HepG2 (cell line): ENCODE results near the gene TSGA10IP. TPM values are rescaled to one million over a fixed set of nuclear protein-coding genes. Genes with fewer than 3 reads are reported as not detected.

Experiments
- CERS6 ChIP-seq: sonication (generic); formaldehyde crosslinking; IDR thresholded peaks from 2 replicates; pipeline ENCODE4 v1.5.0; 2020; ENCODE audit warnings: missing genetic modification reagents
- EED ChIP-seq: sonication (generic); formaldehyde crosslinking; IDR thresholded peaks from 2 replicates; pipeline ENCODE4 v1.5.0; 2020; ENCODE audit warnings: mild to moderate bottlenecking, missing genetic modification reagents
- KDM1A ChIP-seq: IDR thresholded peaks from 2 replicates; pipeline ENCODE4 v1.6.1; 2016; ENCODE audit warnings: missing compliant biosample characterization
- KLF12 ChIP-seq: sonication (generic); formaldehyde crosslinking; IDR thresholded peaks from 2 replicates; pipeline ENCODE4 v1.4.0; 2020; ENCODE audit warnings: missing genetic modification reagents, borderline replicate concordance
- KMT2B ChIP-seq: IDR thresholded peaks from 2 replicates; pipeline ENCODE4 v1.6.1; 2016; ENCODE audit warnings: missing genetic modification reagents, missing compliant biosample characterization
- MAF1 ChIP-seq: sonication (generic); formaldehyde crosslinking; IDR thresholded peaks from 2 replicates; pipeline ENCODE4 v1.5.0; 2020; ENCODE audit warnings: missing genetic modification reagents, borderline replicate concordance
- NFATC3 ChIP-seq: sonication (generic); formaldehyde crosslinking; IDR thresholded peaks from 2 replicates; pipeline ENCODE4 v1.5.1; 2020; ENCODE audit warnings: mild to moderate bottlenecking, missing genetic modification reagents
- NR2F1 ChIP-seq, 2 experiments: fragments of 450-650 bp in 1 of 2; formaldehyde crosslinking in 1 of 2; IDR thresholded peaks; 2 replicates each; pipeline versions ENCODE4 v1.5.0 to v1.6.1; 2016 to 2020; ENCODE audit warnings: mild to moderate bottlenecking in 1 of 2, missing compliant biosample characterization in 1 of 2, missing genetic modification reagents in 1 of 2, moderate library complexity in 1 of 2
- RBAK ChIP-seq: sonication (generic); formaldehyde crosslinking; IDR thresholded peaks from 2 replicates; pipeline ENCODE4 v1.5.1; 2020; ENCODE audit warnings: mild to moderate bottlenecking, missing genetic modification reagents
- RBM39 ChIP-seq: fragments of 200-400 bp; formaldehyde crosslinking; IDR thresholded peaks from one replicate; pipeline ENCODE4 v1.6.1; 2018; ENCODE audit warnings: antibody characterized with exemption, mild to moderate bottlenecking, low read depth, low read length; ENCODE audit not compliant: poor library complexity, severe bottlenecking
- REPIN1 ChIP-seq: sonication (generic); formaldehyde crosslinking; IDR thresholded peaks from 2 replicates; pipeline ENCODE4 v1.8.0; 2022; ENCODE audit warnings: missing genetic modification reagents, low read depth, mild to moderate bottlenecking, borderline replicate concordance
- RORA ChIP-seq: sonication (generic); formaldehyde crosslinking; IDR thresholded peaks from 2 replicates; pipeline ENCODE4 v1.5.0; 2020; ENCODE audit warnings: mild to moderate bottlenecking, missing genetic modification reagents, moderate library complexity
- SMAD3 ChIP-seq: sonication (generic); formaldehyde crosslinking; IDR thresholded peaks from 2 replicates; pipeline ENCODE4 v1.4.0; 2020; ENCODE audit warnings: missing genetic modification reagents
- SRSF9 ChIP-seq: fragments of 200-400 bp; formaldehyde crosslinking; IDR thresholded peaks from 2 replicates; pipeline ENCODE4 v1.6.1; 2018; ENCODE audit warnings: borderline replicate concordance, mild to moderate bottlenecking, low read depth, low read length; ENCODE audit not compliant: insufficient read depth, poor library complexity, severe bottlenecking
- STAT6 ChIP-seq: sonication (generic); formaldehyde crosslinking; IDR thresholded peaks from 2 replicates; pipeline ENCODE4 v1.4.0; 2020; ENCODE audit warnings: missing genetic modification reagents, mild to moderate bottlenecking, borderline replicate concordance
- TCF7L2 ChIP-seq: IDR thresholded peaks from 2 replicates; pipeline ENCODE4 v1.6.1; 2011; ENCODE audit warnings: mild to moderate bottlenecking, low read depth, low read length, moderate library complexity
- ZFY ChIP-seq: sonication (generic); formaldehyde crosslinking; IDR thresholded peaks from 2 replicates; pipeline ENCODE4 v1.4.0; 2020; ENCODE audit warnings: missing genetic modification reagents
- ZNF101 ChIP-seq: sonication (generic); formaldehyde crosslinking; IDR thresholded peaks from 2 replicates; pipeline ENCODE4 v1.4.0; 2020; ENCODE audit warnings: mild to moderate bottlenecking, low read depth, missing genetic modification reagents, borderline replicate concordance
- ZNF317 ChIP-seq: sonication (generic); formaldehyde crosslinking; IDR thresholded peaks from 2 replicates; pipeline ENCODE4 v1.5.0; 2020; ENCODE audit warnings: mild to moderate bottlenecking, missing genetic modification reagents
- ZNF329 ChIP-seq: sonication (generic); formaldehyde crosslinking; IDR thresholded peaks from 2 replicates; pipeline ENCODE4 v1.9.0; 2021; ENCODE audit warnings: low read depth, mild to moderate bottlenecking, missing genetic modification reagents
- ZNF770 ChIP-seq: sonication (generic); formaldehyde crosslinking; IDR thresholded peaks from 2 replicates; pipeline ENCODE4 v1.5.0; 2020; ENCODE audit warnings: mild to moderate bottlenecking, missing genetic modification reagents
- ZNF891 ChIP-seq: sonication (generic); formaldehyde crosslinking; IDR thresholded peaks from 2 replicates; pipeline ENCODE4 v1.5.0; 2020; ENCODE audit warnings: mild to moderate bottlenecking, missing genetic modification reagents
- ZSCAN20 ChIP-seq: sonication (generic); formaldehyde crosslinking; IDR thresholded peaks from 2 replicates; pipeline ENCODE4 v1.4.0; 2020; ENCODE audit warnings: missing genetic modification reagents, mild to moderate bottlenecking, borderline replicate concordance
- polyA plus RNA-seq, 8 experiments: library from polyadenylated mRNA; depleted of rRNA in 3 of 8; stranded (reverse) in 7 of 8; unstranded in 1 of 8; fragments of >200 nt; fragmentation: Illumina TruSeq in 4 of 8; extraction: Trizol in 4 of 8; gene quantifications; 2 replicates each; pipeline versions ENCODE4 v1.2.1 to v1.2.3, GENCODE V29; 2011 to 2016; ENCODE audit warnings: low read depth in 4 of 8, missing spikeins in 1 of 8, mixed read lengths in 1 of 8; ENCODE audit not compliant: insufficient read depth in 1 of 8
- total RNA-seq, 5 experiments: library from RNA; depleted of rRNA; stranded (reverse); fragments of >200 nt; fragmentation: Illumina TruSeq; extraction: Trizol; gene quantifications; 2 replicates each; pipeline ENCODE4 v1.2.3, GENCODE V29; 2016; ENCODE audit warnings: low read depth in 1 of 5

Gene TSGA10IP
- total and polyA plus RNA-seq, 2 of the 13 experiments (the other 11 are each of a cell fraction or from before 2014, with no cell fraction given), result not detected

GRCh38 chr11:65899356-65900124 is 45.7 kb upstream of the TSGA10IP start (continued):
- no peak for TF ChIP-seq NFATC3 (CRISPR knock-in tag)
- TF ChIP-seq KDM1A, result no peak
- TF ChIP-seq TCF7L2, result no peak
- peak; percentile 74 for TF ChIP-seq EED (CRISPR knock-in tag)
- TF ChIP-seq MAF1 (CRISPR knock-in tag), result 0 out of 2 replicates have a peak, but pooled peaks have one; percentile 43
- peak; percentile 68; the same call in 1 of the 2 replicates for TF ChIP-seq ZNF329 (CRISPR knock-in tag)
- no peak; the same call in 1 of the 2 replicates for TF ChIP-seq ZNF770
- no peak for TF ChIP-seq SRSF9
- TF ChIP-seq RORA, result no peak
- TF ChIP-seq SMAD3, result no peak
- TF ChIP-seq ZFY (CRISPR knock-in tag), result peak; percentile 64
- 0 out of 2 replicates have a peak, but pooled peaks have one; percentile 39 for TF ChIP-seq KMT2B (CRISPR knock-in tag)
- peak; percentile 48; the same call in 1 of the 2 replicates for TF ChIP-seq ZNF317
- TF ChIP-seq STAT6 (CRISPR knock-in tag), result no peak
- TF ChIP-seq NR2F1 (CRISPR knock-in tag; IDR thresholded peaks at IDR 0.05), result no peak
- peak; percentile 28; the same call in 1 of the 2 replicates for TF ChIP-seq ZNF891 (CRISPR knock-in tag)
- TF ChIP-seq CERS6 (CRISPR knock-in tag), result no peak
- TF ChIP-seq KLF12, result no peak
- no peak for TF ChIP-seq ZNF101
- TF ChIP-seq RBM39, result peak; percentile 99
- TF ChIP-seq ZSCAN20 (CRISPR knock-in tag), result no peak
- TF ChIP-seq RBAK (CRISPR knock-in tag), result no peak
- peak; percentile 47; the same call in 1 of the 2 replicates for TF ChIP-seq REPIN1 (CRISPR knock-in tag)
